Measurements from ENCODE around the gene ZNF341.

The ZNF341 gene

DNA sequence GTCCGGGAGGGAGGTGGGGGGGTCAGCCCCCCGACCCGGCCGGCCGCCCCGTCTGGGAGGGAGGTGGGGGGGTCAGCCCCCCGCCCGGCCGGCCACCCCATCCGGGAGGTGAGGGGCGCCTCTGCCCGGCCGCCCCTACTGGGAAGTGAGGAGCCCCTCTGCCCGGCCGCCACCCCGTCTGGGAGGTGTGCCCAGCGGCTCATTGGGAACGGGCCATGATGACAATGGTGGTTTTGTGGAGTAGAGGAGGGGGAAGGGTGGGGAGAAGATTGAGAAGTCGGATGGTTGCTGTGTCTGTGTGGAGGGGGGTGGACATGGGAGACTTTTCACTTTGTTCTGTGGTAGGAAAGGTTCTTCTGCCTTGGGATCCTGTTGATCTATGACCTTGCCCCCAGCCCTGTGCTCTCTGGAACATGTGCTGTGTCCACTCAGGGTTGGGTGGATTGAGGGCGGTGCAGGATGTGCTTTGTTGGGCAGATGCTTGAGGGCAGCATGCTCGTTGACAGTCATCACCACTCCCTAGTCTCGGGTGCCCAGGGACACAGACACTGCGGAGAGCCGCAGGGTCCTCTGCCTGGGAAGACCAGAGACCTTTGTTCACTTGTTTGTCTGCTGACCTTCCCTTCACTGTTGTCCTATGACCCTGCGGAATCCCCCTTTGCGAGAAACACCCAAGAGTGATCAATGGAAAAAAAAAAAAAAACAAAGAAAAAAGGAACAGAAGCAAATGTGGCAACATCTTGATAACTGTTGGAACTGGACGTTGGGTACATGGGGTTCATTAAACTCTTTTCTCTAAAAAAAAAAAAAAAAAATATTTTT, 30.0 kb upstream of the ZNF341 start:
- DNase-seq (ENCODE audit: low read depth, low spot score): no peak

DNA sequence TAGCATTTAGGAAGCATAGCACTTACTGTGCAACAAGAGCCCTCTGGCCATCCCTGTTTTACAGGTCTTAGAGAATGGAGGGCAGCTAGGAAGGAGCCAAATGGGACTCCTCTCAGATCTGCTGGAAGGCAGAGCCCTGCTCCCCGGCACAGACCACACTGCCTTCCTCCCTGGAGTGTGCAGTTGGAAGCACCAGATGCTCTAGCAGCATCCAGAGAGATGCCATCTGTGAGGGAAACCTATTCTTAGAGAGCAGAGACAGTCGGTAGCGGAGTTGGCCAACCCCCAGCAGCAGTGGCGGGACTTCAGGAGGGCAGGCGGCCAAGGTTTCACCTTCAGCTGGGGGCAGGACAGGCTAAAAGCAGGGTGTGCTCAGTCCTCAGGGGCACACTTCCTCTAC, 28.9 kb upstream of the ZNF341 start:
- DNase-seq (ENCODE audit: low read depth, low spot score): no peak

DNA sequence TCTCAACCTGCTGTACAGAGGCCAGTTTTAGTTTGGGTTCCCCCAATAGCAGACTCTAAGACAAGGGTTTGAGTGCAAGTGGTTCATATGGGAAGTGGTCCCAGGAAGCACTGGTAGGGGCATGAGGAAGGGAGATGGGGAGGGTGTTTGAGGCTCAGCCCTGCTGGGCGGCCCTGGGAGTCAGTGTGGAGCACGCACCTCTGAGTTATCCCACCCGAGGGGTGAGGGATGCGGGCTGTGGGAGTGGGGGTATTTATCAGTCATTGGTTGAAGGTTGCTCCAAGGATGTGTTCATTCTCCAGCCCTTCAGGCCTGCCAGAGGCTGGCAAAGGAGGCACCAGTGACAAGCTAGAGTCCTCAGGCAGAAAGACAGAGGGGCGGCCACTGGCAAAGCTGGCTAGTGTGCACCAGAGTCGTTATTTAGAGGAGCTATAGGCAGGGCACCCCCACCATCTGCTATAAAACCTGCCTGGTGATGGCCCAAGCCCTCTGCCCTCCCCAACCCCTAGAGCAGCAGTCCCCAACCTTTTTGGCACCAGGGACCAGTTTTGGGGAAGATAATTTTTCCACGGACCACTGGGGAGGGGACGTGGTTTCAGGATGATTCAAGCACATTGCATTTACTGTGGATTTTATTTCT, 28.2 kb upstream of the ZNF341 start:
- DNase-seq (ENCODE audit: low read depth, low spot score): no peak

DNA sequence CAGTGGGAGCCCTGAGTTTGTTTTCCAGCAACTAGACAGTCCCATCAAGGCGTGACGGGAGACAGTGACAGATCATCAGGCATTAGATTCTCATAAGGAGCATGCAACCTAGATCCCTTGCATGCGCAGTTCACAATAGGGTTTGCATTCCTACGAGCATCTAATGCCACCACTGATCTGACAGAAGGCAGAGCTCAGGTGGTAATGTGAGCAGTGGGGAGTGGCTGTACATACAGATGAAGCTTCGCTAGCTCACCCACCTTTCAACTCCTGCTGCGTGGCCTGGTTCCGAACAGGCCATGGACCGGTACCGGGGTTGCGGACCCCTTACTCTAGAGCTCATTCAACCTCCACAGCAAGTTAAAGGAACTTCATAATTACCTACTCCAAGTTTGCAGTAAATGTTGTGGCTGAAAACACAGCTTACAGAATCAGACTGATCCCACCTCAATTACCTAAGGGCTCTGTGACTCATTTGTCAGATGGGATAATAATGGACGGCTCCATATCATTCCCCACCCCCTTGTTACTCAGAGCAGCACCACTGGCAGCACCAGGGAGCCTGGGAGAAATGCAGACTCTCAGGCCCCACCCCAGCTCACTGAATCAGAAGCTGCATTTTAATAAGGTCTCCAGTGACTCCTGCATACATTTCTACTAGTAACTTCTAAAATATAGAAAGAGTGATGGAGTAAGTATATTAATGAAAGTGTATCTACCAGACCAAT, 27.4 kb upstream of the ZNF341 start:
- no peak for DNase-seq (ENCODE audit: low read depth, low spot score)

DNA sequence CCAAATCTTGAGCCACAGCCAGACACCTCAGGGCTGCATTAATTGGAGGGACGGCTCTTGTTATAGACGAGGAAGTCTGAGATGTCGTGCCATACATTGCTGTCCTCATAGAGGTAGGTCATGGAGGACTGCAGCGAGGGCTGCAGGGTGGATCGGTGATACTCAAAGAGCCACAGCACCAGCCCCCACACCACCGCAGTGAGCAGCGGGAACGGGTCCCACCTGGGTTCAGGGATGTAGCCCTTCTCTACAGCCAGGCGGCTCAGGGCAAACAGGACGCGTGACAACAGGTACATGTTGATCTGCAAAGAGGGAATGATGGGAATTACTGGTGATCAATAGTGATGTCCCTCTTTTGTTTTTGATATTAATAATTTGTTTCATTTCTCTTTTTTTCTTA, 24.1 kb upstream of the ZNF341 start:
- no peak for DNase-seq (ENCODE audit: low read depth, low spot score)

DNA sequence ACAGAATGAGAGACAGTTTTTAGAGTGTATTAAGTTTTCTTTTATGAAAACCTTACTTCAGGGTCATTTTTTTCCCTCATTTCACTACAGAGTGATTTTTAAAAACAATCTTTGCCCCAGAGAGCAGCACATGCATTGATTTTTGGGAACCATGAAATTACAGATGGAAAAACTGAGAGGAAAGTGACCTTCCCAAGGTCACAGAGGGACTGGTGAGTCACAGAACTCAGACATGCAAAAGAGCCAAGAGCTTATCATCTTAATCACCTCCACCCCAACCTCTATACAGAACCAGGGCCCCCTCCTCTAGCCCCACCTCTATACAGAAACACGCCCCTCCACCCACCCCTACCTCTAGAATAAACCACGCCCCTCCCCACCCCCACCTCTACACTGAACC, 22.4 kb upstream of the ZNF341 start:
- no peak for DNase-seq (ENCODE audit: low read depth, low spot score)

DNA sequence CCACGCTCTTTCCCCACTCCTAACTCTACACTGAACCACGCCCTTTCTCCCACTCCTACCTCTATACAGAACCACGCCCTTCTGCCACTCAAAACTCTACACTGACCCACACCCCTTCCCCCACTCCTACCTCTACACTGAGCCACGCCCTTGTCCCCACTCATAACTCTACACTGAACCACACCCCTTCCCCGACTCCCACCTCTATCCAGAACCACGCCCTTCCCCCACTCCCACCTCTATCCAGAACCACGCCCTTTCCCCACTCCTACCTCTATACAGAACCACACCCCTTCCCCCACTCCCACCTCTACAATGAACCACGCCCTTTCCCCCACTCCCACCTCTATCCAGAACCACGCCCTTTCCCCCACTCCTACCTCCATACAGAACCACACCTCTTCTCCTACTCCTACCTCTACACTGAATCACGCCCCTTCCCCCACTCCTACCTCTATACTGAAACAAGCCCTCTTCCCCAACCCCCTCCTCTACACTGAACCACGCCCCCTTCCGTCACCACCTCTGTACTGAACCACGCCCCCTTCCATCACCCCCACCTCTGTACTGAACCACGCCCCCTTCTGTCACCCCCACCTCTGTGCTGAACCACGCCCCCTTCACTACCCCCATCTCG, 21.8 kb upstream of the ZNF341 start:
- no peak for DNase-seq (ENCODE audit: low read depth, low spot score)

DNA sequence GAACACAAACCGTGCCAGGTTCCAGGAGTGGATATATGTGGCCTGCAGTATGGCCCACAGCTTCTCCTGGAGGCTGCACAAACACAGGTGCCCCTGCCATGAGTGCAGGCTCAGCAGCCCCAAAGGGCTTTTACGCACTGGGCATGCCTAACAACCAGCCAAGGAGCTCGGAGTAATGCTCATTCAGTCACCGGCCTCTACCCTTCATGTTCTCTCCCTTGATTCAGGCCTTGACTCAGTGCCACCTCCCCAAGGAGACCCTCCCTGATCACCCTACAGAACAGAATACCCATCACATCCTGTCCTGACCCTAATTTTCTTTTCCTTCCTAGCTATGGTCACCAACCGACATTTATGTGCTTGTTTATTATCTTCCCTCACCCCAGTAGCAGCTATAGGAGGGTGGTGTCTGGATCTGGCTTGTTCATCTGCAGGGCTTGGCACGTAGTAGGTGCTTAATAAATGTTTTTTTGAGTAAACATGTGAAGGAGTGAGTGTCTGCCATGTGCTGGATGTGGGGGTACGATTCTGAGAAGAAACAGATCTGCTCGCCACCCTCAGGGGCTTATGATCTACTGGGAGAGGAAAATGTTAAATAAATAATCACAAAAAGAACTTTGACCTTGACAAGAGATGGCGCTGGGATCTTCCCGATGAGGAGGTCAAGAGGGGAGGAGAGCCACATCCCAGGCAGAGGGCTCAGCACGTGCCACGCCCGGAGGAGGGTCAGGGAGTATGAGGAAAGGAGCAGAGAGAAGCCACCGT, 20.9 kb upstream of the ZNF341 start:
- no peak for DNase-seq (ENCODE audit: low read depth, low spot score)

DNA sequence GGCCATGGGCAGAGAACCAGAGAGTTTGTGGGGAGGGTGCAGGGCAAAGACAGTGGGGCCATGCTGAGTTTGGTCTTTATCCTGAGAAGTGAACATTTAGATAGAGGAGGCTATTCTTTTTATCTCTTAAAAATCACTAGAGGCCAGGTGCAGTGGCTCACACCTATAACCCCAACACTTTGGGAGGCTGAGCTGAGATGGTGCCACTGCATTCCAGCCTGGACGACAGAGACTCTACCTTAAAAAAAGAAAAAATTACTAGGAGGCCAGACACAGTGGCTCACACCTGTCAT, 20.4 kb upstream of the ZNF341 start:
- DNase-seq (ENCODE audit: low read depth, low spot score): no peak

DNA sequence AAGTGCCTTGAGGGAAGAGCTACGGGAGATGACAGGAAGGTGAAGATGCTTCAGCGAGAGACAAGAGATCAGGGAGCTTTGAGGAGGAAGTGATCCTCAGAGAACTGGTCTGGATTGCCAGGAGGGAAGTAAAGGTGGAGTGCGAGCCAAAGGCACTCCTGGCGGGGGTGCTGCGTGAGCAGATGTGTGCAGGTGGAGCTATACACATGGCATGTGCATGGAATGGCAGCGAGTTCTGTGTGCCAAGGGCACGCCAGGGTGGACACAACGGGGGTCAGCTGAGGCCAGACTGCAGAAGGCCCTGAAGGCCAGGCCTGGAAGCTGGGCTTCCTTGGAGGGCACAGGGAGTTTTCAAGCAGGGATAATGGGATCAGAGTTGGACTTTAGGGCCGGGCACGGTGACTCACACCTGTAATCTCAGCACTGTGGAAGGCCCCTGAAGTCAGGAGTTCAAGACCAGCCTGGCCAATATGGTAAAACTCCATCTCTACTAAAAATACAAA, 17.9 kb upstream of the ZNF341 start:
- DNase-seq (ENCODE audit: low read depth, low spot score): no peak

DNA sequence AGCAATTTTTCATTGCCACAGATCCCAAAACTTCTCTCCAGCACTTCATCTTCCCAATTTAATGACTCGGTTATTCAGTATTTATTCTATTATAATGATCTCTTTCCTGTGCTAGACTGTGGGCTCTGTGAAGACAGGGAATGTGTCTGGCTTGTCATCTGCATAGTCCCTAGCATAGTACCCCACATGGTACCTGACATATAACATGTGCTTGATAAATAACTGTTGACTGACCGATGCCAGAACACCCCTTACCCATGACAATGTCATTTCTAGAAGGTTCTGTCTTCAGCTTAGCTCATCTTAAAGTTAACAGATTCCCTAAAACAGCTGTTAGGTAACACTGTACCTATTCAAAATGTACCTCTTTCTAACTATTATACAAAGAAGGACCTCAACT, 15.3 kb upstream of the ZNF341 start:
- no peak for DNase-seq (ENCODE audit: low read depth, low spot score)

DNA sequence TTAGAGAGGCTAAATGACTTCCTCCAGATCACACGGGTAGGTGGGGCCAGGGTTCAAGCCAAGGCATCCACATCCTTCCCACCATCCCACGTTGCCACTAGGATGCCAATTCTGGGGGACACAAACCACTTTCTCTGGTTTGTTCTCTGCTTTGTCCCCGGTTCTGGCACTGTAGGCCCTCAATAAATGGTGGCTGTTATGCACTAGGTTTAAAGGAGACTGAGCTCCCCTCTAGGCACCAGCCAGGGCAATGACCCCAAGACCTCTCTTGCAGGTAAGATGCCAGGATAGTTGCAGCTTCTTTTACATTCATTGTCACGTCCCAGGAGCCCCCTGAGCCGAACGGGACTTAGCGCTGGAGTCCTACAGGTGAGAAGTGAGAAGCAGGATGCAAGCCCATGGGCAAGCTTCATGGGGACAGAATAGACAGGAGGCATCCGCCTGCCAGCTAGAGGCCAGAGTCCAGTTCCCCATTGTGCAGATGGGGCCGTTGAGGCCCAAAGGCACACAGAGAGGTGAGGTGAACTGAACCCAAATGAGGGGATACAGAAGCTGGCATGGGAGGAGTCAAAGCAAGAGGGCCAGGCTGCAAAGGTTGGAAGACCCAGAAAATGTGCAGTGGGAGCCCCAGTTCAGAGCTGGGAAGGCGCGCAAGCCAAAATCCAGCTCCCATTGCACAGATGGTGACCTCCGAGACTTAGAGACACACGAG, 12.4 kb upstream of the ZNF341 start:
- DNase-seq (ENCODE audit: low read depth, low spot score): no peak

DNA sequence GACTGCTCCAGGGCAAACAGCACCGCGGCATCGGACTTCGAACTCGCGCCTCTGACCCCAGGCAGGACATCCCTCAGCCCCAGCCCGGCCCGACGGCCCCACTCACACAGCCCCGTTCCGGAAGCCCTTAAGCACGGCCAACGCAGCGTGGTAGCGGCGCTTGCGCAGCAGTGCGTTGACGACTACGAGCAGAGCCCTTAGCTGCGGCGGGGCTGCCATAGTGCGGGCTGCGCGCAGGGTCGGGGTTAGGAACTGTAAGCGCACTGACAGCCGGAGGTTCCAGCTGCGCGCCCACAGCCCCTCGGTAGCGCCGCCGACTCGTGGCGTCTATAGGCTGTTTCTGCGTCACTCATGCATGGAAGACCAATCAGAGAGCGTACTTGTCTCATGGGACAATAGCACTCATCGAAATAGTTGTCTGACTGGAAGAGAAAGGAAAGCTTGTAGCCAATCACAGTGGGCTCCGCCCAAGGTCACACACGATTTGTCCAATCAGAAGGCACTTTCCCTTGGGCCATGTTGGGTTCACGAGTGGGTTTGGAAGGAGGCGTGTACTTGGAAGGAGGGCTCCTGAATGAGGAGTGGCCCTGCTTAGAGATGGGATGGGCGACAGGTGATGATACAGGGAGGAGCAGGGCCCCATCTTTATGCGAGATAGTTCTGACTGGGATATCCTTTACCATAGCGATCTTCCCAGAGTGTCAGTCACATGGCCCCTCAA, 11.6 kb upstream of the ZNF341 start, which contains the start of gene PXMP4:
PXMP4 (minus strand) TSS at position 322 of the 721 bp plus-strand sequence; CDS start at position 219, 103 bp downstream.
- DNase-seq (ENCODE audit: low read depth, low spot score): peak; percentile 64

DNA sequence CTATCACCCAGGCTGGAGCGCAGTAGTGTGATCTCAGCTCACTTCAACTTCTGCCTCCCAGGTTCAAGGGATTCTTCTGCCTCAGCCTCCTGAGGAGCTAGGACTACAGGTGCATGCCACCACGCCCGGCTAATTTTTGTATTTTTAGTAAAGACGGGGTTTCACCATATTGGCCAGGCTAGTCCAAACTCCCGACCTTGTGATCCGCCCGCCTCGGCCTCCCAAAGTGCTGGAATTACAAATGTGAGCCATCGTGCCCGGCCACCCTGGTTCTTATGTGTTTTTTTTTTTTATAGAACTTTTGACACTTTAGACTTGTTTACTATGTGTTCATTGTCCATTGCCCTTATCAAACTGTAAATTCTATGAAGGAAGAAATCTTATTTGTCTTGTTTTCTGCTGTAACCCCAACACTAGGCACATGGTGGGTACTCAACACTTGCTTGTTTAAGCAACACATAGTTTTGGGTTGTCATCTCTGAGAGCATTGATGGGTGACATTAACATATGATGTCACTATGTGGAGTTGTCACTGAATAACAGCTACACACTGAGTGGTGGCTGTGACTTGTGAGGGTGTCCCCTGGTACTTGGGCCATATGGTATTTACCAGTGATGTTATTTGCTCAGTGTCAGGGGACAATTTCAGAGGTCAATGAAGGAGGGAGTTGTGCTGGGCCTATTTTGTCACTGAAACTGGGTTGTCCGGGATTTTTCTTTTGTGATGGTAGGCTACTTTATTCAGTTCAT, 10.2 kb upstream of the ZNF341 start:
- no peak for DNase-seq (ENCODE audit: low read depth, low spot score)

DNA sequence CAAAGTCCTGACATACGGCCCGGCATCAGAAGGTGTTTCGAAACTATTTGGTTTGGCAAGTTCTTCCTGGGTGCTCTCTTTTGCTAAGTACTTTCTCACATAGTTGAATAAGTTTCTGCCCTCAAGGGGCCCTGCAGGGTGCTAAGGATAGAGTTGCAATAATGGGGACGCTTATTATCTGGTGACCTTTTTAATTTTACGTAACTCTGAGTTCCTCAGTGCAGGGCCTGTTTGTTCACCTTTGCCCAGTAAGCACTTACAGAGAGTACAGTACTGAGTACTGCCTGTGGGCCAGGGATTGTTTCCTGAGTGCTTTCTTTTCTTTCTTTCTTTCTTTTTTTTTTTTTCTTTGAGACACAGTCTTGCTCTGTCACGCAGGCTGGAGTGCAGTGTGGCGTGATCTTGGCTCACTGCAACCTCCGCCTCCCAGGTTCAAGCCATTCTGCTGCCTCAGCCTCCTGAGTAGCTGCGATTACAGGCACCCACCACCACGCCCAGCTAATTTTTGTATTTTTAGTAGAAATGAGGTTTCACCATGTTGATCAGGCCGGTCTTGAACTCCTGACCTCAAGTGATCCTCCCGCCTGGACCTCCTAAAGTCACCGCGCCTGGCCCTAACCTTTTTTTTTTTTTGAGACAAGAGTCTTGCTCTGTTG, 7.2 kb upstream of the ZNF341 start:
- DNase-seq (ENCODE audit: low read depth, low spot score): no peak

DNA sequence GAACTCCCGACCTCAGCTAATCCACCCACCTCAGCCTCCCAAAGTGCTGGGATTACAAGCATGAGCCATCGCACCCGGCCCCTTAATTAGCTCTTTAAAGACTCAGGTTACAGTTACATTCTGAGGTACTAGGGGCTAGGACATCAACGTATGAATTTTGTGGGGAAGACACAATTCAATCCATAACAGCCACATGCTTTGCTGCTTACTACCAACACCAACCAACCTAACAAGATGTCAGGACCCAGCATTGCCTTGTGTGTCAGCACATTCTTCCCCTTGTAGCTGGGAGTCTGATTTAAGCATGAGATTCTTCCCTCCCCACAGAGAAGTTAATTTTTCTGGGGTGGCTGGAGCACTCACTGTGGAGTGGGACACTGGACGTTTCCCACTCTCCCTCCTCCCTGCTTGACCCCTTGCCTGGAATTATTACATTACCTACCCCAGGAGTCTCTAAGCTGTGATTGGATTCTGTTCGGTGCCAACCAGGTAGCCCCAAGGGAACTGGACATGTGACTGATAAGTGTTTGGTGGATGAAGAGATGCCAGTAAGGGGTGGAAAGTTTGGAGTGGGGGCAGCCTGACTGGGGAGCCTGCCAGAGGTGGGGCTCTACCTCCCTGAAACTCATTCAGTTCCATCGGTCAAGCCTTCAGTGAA, 6.1 kb upstream of the ZNF341 start:
- no peak for DNase-seq (ENCODE audit: low read depth, low spot score)

DNA sequence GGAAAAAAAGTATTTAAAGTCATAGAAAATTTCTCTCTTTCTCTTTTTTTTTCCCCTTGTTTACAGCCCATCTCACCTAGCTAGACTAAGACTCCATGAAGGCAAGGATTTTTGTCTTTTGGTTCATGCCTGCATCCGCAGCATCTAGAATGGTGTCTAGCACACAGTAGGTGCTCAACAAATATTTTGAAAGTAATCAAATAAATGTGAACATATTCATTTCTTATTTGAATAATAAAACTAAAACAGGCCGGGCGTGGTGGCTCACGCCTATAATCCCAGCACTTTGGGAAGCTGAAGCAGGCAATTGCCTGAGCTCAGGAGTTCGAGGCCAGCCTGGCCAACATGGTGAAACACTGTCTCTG, 4.7 kb upstream of the ZNF341 start:
- no peak for DNase-seq (ENCODE audit: low read depth, low spot score)

DNA sequence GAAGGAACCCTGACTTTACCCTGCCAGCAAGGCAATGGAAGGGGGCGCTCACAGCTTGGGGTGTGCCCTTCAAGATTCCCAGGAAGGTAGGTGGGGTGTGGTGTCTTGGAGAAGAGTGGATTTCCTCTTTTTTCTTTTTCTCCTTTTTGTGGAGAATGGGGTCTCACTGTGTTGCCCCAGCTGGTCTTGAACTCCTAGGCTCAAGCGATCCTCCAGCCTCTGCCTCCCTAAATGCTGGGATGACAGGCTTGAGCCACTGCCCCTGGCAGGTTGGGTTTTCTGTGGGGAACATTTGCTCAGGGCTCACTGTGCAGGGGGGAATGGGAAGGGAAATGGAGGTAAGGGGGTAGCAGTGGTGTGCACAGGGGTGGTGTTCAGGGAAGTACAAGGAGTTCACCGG, 4.0 kb upstream of the ZNF341 start:
- DNase-seq (ENCODE audit: low read depth, low spot score): no peak
